ENCODE results near the gene SFXN1.
"Not testable (repeated sequence)": the region's sequence is repeated elsewhere in the genome, so short reads cannot be mapped to it uniquely, and the experiment has no call there.

The SFXN1 gene

GRCh38 chr5:175526691-175527090 is 48.3 kb downstream of the SFXN1 start:
- no peak overlapping the region for H3K27ac ChIP-seq (ENCODE audit: low read length)
- no peak overlapping the region for H3K9ac ChIP-seq (ENCODE audit: low read length)
- H3K4me3 ChIP-seq (ENCODE audit: low read length), result no peak overlapping the region
- H3K36me3 ChIP-seq (ENCODE audit: control insufficient read depth, low read depth, low read length), result peaks cover 45% of the 10 kb centered on the region
- H3K27me3 ChIP-seq (ENCODE audit: control insufficient read depth, insufficient read depth, low read length), result no peaks in the 10 kb centered on the region
- H3K9me3 ChIP-seq (ENCODE audit: control insufficient read depth, low read depth, low read length), result no peaks in the 10 kb centered on the region
- no peaks in the 10 kb centered on the region for H3K4me1 ChIP-seq (ENCODE audit: control insufficient read depth, low read depth, low read length)

GRCh38 chr5:175531361-175531760 is 53.0 kb downstream of the SFXN1 start:
- Histone ChIP-seq H3K4me3 (ENCODE audit: low read length) (no peak overlapping the region), H3K4me1 (ENCODE audit: control insufficient read depth, low read depth, low read length) (peaks cover 15% of the 10 kb centered on the region), H3K9me3 (ENCODE audit: control insufficient read depth, low read depth, low read length) (no peaks in the 10 kb centered on the region), H3K27ac (ENCODE audit: low read length) (no peak overlapping the region), H3K9ac (ENCODE audit: low read length) (no peak overlapping the region), H3K36me3 (ENCODE audit: control insufficient read depth, low read depth, low read length) (peaks cover 20% of the 10 kb centered on the region), H3K27me3 (ENCODE audit: control insufficient read depth, insufficient read depth, low read length) (no peaks in the 10 kb centered on the region)

GRCh38 chr5:175534070-175534932 is 55.9 kb downstream of the SFXN1 start:
- H3K36me3 ChIP-seq (ENCODE audit: control insufficient read depth, low read depth, low read length), result no peaks in the 10 kb centered on the region
- no peak overlapping the region for H3K27ac ChIP-seq (ENCODE audit: low read length)
- no peak overlapping the region for H3K4me3 ChIP-seq (ENCODE audit: low read length)
- H3K27me3 ChIP-seq (ENCODE audit: control insufficient read depth, insufficient read depth, low read length), result no peaks in the 10 kb centered on the region
- no peak overlapping the region for H3K9ac ChIP-seq (ENCODE audit: low read length)
- H3K9me3 ChIP-seq (ENCODE audit: control insufficient read depth, low read depth, low read length), result no peaks in the 10 kb centered on the region
- peaks cover 21% of the 10 kb centered on the region for H3K4me1 ChIP-seq (ENCODE audit: control insufficient read depth, low read depth, low read length)

- not testable (repeated sequence) for H3K9ac ChIP-seq (ENCODE audit: low read length); H3K27ac ChIP-seq (ENCODE audit: low read length); H3K4me3 ChIP-seq (ENCODE audit: low read length); H3K36me3 ChIP-seq (ENCODE audit: control insufficient read depth, low read depth, low read length); H3K9me3 ChIP-seq (ENCODE audit: control insufficient read depth, low read depth, low read length); H3K27me3 ChIP-seq (ENCODE audit: control insufficient read depth, insufficient read depth, low read length)
- H3K4me1 ChIP-seq (ENCODE audit: control insufficient read depth, low read depth, low read length), result peaks cover 26% of the 10 kb centered on the region
These were observed 57.0 kb downstream of the SFXN1 start for GRCh38 chr5:175535331-175535730.

- Histone ChIP-seq H3K4me3 (ENCODE audit: low read length) (no peak overlapping the region), H3K9ac (ENCODE audit: low read length) (no peak overlapping the region), H3K4me1 (ENCODE audit: control insufficient read depth, low read depth, low read length) (peaks cover 26% of the 10 kb centered on the region), H3K27me3 (ENCODE audit: control insufficient read depth, insufficient read depth, low read length) (no peaks in the 10 kb centered on the region), H3K9me3 (ENCODE audit: control insufficient read depth, low read depth, low read length) (no peaks in the 10 kb centered on the region), H3K36me3 (ENCODE audit: control insufficient read depth, low read depth, low read length) (no peaks in the 10 kb centered on the region), H3K27ac (ENCODE audit: low read length) (no peak overlapping the region)
These were observed 57.4 kb downstream of the SFXN1 start for GRCh38 chr5:175535796-175536195.

- no peak overlapping the region for H3K27ac ChIP-seq (ENCODE audit: low read length)
- no peak overlapping the region for H3K9ac ChIP-seq (ENCODE audit: low read length)
- H3K4me3 ChIP-seq (ENCODE audit: low read length), result no peak overlapping the region
- H3K4me1 ChIP-seq (ENCODE audit: control insufficient read depth, low read depth, low read length), result peaks cover 32% of the 10 kb centered on the region
- no peaks in the 10 kb centered on the region for H3K27me3 ChIP-seq (ENCODE audit: control insufficient read depth, insufficient read depth, low read length)
- no peaks in the 10 kb centered on the region for H3K9me3 ChIP-seq (ENCODE audit: control insufficient read depth, low read depth, low read length)
- no peaks in the 10 kb centered on the region for H3K36me3 ChIP-seq (ENCODE audit: control insufficient read depth, low read depth, low read length)
These were observed 60.2 kb downstream of the SFXN1 start for GRCh38 chr5:175538576-175538975.

GRCh38 chr5:175539936-175540335 is 61.6 kb downstream of the SFXN1 start:
- Histone ChIP-seq H3K27ac (ENCODE audit: low read length) (no peak overlapping the region), H3K9ac (ENCODE audit: low read length) (no peak overlapping the region), H3K9me3 (ENCODE audit: control insufficient read depth, low read depth, low read length) (no peaks in the 10 kb centered on the region), H3K27me3 (ENCODE audit: control insufficient read depth, insufficient read depth, low read length) (no peaks in the 10 kb centered on the region), H3K36me3 (ENCODE audit: control insufficient read depth, low read depth, low read length) (no peaks in the 10 kb centered on the region), H3K4me3 (ENCODE audit: low read length) (no peak overlapping the region), H3K4me1 (ENCODE audit: control insufficient read depth, low read depth, low read length) (peaks cover 27% of the 10 kb centered on the region)

GRCh38 chr5:175541264-175541663 is 62.9 kb downstream of the SFXN1 start:
- H3K9me3 ChIP-seq (ENCODE audit: control insufficient read depth, low read depth, low read length), result no peaks in the 10 kb centered on the region
- H3K36me3 ChIP-seq (ENCODE audit: control insufficient read depth, low read depth, low read length), result no peaks in the 10 kb centered on the region
- H3K27me3 ChIP-seq (ENCODE audit: control insufficient read depth, insufficient read depth, low read length), result no peaks in the 10 kb centered on the region
- no peak overlapping the region for H3K4me3 ChIP-seq (ENCODE audit: low read length)
- peaks cover 18% of the 10 kb centered on the region for H3K4me1 ChIP-seq (ENCODE audit: control insufficient read depth, low read depth, low read length)
- H3K9ac ChIP-seq (ENCODE audit: low read length), result no peak overlapping the region
- no peak overlapping the region for H3K27ac ChIP-seq (ENCODE audit: low read length)

GRCh38 chr5:175542232-175542965 is 64.0 kb downstream of the SFXN1 start:
- Histone ChIP-seq H3K9me3 (ENCODE audit: control insufficient read depth, low read depth, low read length) (no peaks in the 10 kb centered on the region), H3K9ac (ENCODE audit: low read length) (no peak overlapping the region), H3K4me3 (ENCODE audit: low read length) (no peak overlapping the region), H3K36me3 (ENCODE audit: control insufficient read depth, low read depth, low read length) (no peaks in the 10 kb centered on the region), H3K27ac (ENCODE audit: low read length) (no peak overlapping the region), H3K4me1 (ENCODE audit: control insufficient read depth, low read depth, low read length) (peaks cover 19% of the 10 kb centered on the region), H3K27me3 (ENCODE audit: control insufficient read depth, insufficient read depth, low read length) (no peaks in the 10 kb centered on the region)

- Histone ChIP-seq H3K4me1 (ENCODE audit: control insufficient read depth, low read depth, low read length) (peaks cover 24% of the 10 kb centered on the region), H3K36me3 (ENCODE audit: control insufficient read depth, low read depth, low read length) (no peaks in the 10 kb centered on the region), H3K27ac (ENCODE audit: low read length) (no peak overlapping the region), H3K9me3 (ENCODE audit: control insufficient read depth, low read depth, low read length) (no peaks in the 10 kb centered on the region), H3K9ac (ENCODE audit: low read length) (no peak overlapping the region), H3K4me3 (ENCODE audit: low read length) (no peak overlapping the region), H3K27me3 (ENCODE audit: control insufficient read depth, insufficient read depth, low read length) (no peaks in the 10 kb centered on the region)
These were observed 64.5 kb downstream of the SFXN1 start for GRCh38 chr5:175542966-175543235.

- H3K27ac ChIP-seq (ENCODE audit: low read length), result no peak overlapping the region
- H3K9ac ChIP-seq (ENCODE audit: low read length), result no peak overlapping the region
- peaks cover 36% of the 10 kb centered on the region for H3K4me1 ChIP-seq (ENCODE audit: control insufficient read depth, low read depth, low read length)
- H3K9me3 ChIP-seq (ENCODE audit: control insufficient read depth, low read depth, low read length), result no peaks in the 10 kb centered on the region
- H3K36me3 ChIP-seq (ENCODE audit: control insufficient read depth, low read depth, low read length), result no peaks in the 10 kb centered on the region
- no peak overlapping the region for H3K4me3 ChIP-seq (ENCODE audit: low read length)
- no peaks in the 10 kb centered on the region for H3K27me3 ChIP-seq (ENCODE audit: control insufficient read depth, insufficient read depth, low read length)
These were observed 65.8 kb downstream of the SFXN1 start for GRCh38 chr5:175544108-175544511.

- no peak overlapping the region for H3K9ac ChIP-seq (ENCODE audit: low read length)
- no peaks in the 10 kb centered on the region for H3K9me3 ChIP-seq (ENCODE audit: control insufficient read depth, low read depth, low read length)
- H3K27me3 ChIP-seq (ENCODE audit: control insufficient read depth, insufficient read depth, low read length), result no peaks in the 10 kb centered on the region
- no peaks in the 10 kb centered on the region for H3K36me3 ChIP-seq (ENCODE audit: control insufficient read depth, low read depth, low read length)
- no peak overlapping the region for H3K4me3 ChIP-seq (ENCODE audit: low read length)
- H3K27ac ChIP-seq (ENCODE audit: low read length), result no peak overlapping the region
- H3K4me1 ChIP-seq (ENCODE audit: control insufficient read depth, low read depth, low read length), result peaks cover 39% of the 10 kb centered on the region
These were observed 66.2 kb downstream of the SFXN1 start for GRCh38 chr5:175544586-175544985.

Data from iPS-18a (cell line).